ENCODE results near the gene EFNA5.

Gene EFNA5

GRCh38 chr5:107431536-107431935 is 239.2 kb downstream of the EFNA5 start:
- no peak overlapping the region for H3K4me3 ChIP-seq (ENCODE audit: low read depth, low read length)
- TF ChIP-seq CTCF (IDR thresholded peaks at IDR 0.05; ENCODE audit: insufficient read depth, low read depth, low read length, missing control alignments) = no peak
- DNase-seq (ENCODE audit: low read depth) = no peak

- no peak for TF ChIP-seq CTCF (IDR thresholded peaks at IDR 0.05; ENCODE audit: insufficient read depth, low read depth, low read length, missing control alignments)
- no peak for DNase-seq (ENCODE audit: low read depth)
- peak overlapping the region; percentile 51 for H3K4me3 ChIP-seq (ENCODE audit: low read depth, low read length)
These were observed 240.6 kb downstream of the EFNA5 start for GRCh38 chr5:107430071-107430625.

GRCh38 chr5:107428303-107428813 is 242.4 kb downstream of the EFNA5 start:
- no peak overlapping the region for H3K4me3 ChIP-seq (ENCODE audit: low read depth, low read length)
- TF ChIP-seq CTCF (IDR thresholded peaks at IDR 0.05; ENCODE audit: insufficient read depth, low read depth, low read length, missing control alignments) = no peak
- peak; percentile 56 for DNase-seq (ENCODE audit: low read depth)

- H3K4me3 ChIP-seq (ENCODE audit: low read depth, low read length) = no peak overlapping the region
- no peak for DNase-seq (ENCODE audit: low read depth)
- TF ChIP-seq CTCF (IDR thresholded peaks at IDR 0.05; ENCODE audit: insufficient read depth, low read depth, low read length, missing control alignments) = no peak
These were observed 243.9 kb downstream of the EFNA5 start for GRCh38 chr5:107426872-107427271.

DNA sequence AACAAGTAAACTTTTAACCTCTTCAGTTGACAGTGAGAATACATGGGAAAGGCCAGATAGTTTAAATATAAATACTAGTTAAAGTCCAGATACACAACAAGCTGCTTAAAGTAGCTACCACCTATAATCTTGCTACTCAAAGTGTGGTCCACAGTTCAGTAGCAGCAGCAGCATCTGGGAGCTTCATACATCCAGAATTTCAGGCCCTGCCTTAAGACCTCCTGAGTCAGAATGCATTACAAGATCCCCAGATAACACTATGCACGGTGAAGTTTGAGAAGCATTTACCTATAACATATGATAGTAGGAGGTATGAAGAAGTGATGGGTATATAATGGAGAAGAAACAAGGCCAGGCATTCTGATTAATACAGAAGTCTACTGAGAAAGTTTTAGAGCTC is 244.5 kb downstream of the EFNA5 start:
- no peak overlapping the region for H3K4me3 ChIP-seq (ENCODE audit: low read depth, low read length)
- no peak for DNase-seq (ENCODE audit: low read depth)
- no peak for TF ChIP-seq CTCF (IDR thresholded peaks at IDR 0.05; ENCODE audit: insufficient read depth, low read depth, low read length, missing control alignments)

DNA sequence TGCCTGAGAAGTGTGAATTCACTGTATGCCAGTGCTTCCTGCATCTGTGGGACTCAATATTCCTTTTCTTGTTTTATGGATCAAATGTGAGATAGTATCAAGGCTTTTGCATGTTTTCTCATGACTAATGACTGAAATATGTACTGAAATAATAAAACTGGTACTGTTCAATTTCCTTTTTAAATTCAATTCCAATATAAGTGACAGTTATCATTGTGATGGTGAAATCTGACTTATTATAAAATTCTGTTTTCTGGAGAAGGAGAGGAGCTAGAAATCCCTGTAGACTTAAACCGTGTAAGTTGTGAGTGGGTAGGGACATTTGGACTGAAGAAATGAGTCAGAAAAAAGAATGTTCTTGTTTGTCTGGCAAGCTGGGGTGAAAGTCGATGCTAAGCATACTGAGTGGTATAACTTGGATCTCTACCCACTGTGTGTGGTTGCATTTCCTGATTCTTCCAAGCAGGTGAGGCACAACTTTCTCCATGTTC is 245.2 kb downstream of the EFNA5 start:
- no peak for TF ChIP-seq CTCF (IDR thresholded peaks at IDR 0.05; ENCODE audit: insufficient read depth, low read depth, low read length, missing control alignments)
- no peak overlapping the region for H3K4me3 ChIP-seq (ENCODE audit: low read depth, low read length)
- no peak for DNase-seq (ENCODE audit: low read depth)

GRCh38 chr5:107424491-107424890 is 246.2 kb downstream of the EFNA5 start:
- H3K4me3 ChIP-seq (ENCODE audit: low read depth, low read length) = no peak overlapping the region
- no peak for DNase-seq (ENCODE audit: low read depth)
- no peak for TF ChIP-seq CTCF (IDR thresholded peaks at IDR 0.05; ENCODE audit: insufficient read depth, low read depth, low read length, missing control alignments)

Data from GM12865 (cell line).